ENCODE results near the gene TTLL5.

Gene TTLL5

DNA sequence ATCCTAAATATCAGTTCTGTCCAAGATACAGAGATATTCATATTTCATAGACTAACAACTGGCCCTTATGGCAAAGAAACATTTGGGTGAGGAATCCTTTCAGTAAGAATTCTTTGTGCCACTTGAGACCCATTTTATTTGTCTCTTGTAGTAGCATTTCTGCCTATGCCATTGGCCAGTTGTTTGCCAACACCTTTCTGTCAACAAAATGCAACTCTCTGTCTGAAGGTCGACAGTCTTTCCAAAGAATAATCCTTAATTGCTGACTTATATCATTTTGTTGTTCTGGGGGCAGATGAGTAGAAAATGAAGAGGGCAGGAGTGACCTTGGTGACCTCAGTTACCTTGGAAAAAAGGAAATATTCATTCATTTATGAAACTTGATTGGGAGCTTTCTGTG, 335.4 kb downstream of the TTLL5 start:
- H3K36me3 ChIP-seq (ENCODE audit: insufficient read depth), result no peaks in the 10 kb centered on the region
- H4K20me1 ChIP-seq (ENCODE audit: insufficient read depth), result no peaks in the 10 kb centered on the region
- TF ChIP-seq, protein P1, sequence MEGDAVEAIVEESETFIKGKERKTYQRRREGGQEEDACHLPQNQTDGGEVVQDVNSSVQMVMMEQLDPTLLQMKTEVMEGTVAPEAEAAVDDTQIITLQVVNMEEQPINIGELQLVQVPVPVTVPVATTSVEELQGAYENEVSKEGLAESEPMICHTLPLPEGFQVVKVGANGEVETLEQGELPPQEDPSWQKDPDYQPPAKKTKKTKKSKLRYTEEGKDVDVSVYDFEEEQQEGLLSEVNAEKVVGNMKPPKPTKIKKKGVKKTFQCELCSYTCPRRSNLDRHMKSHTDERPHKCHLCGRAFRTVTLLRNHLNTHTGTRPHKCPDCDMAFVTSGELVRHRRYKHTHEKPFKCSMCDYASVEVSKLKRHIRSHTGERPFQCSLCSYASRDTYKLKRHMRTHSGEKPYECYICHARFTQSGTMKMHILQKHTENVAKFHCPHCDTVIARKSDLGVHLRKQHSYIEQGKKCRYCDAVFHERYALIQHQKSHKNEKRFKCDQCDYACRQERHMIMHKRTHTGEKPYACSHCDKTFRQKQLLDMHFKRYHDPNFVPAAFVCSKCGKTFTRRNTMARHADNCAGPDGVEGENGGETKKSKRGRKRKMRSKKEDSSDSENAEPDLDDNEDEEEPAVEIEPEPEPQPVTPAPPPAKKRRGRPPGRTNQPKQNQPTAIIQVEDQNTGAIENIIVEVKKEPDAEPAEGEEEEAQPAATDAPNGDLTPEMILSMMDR (conservative IDR thresholded peaks at IDR 0.05; ENCODE audit: low read depth, low read length), result no peak
- no peak overlapping the region for H3K4me3 ChIP-seq (IDR thresholded peaks at IDR 0.05; ENCODE audit: insufficient read depth, low read depth, low read length)
- H3K27ac ChIP-seq, result no peak overlapping the region
- no peaks in the 10 kb centered on the region for H3K79me2 ChIP-seq (ENCODE audit: insufficient read depth, low read depth)
- no peak overlapping the region for H2AFZ ChIP-seq (ENCODE audit: low read depth)
- no peak overlapping the region for H3K4me2 ChIP-seq
- H3K4me1 ChIP-seq (ENCODE audit: low read depth, poor library complexity, severe bottlenecking), result peaks cover 12% of the 10 kb centered on the region
- H3K9ac ChIP-seq, result no peak overlapping the region
- no peaks in the 10 kb centered on the region for H3K27me3 ChIP-seq (ENCODE audit: insufficient read depth, low read depth)

DNA sequence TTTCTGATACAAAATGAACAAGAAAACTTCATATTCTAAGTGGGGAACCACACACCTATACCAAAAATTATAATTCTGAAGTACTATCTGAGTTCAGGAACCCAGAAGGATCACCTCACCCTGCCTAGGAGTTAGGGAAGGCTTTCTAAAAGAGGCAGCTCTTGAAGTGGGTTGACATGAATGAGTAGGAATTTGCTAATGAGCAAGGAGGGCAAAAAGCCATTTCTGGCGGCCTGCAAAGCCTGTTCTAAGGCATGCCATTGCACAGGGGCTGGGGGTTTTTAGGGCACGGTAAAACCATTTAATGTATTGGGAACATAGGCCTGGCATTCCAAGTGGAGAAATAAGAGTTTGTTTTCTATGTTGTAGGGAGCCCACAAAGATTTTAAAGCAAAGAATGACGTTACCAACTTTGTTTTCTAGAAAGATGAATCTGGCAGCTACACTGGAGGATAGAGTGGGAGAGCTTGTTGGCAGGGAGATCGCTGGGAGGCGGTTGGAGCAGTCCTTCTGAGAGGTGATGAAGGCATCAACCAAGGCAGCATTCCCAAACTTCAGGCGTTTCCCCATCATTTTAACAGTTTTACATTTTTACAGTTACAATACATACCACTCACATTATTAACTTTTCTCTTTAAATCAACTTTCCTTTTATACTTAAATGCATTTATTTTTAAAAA, 338.6 kb downstream of the TTLL5 start:
- no peaks in the 10 kb centered on the region for H3K36me3 ChIP-seq (ENCODE audit: insufficient read depth)
- H3K4me1 ChIP-seq (ENCODE audit: low read depth, poor library complexity, severe bottlenecking), result no peaks in the 10 kb centered on the region
- no peak overlapping the region for H3K27ac ChIP-seq
- no peak overlapping the region for H3K4me3 ChIP-seq (IDR thresholded peaks at IDR 0.05; ENCODE audit: insufficient read depth, low read depth, low read length)
- no peak overlapping the region for H2AFZ ChIP-seq (ENCODE audit: low read depth)
- H3K79me2 ChIP-seq (ENCODE audit: insufficient read depth, low read depth), result no peaks in the 10 kb centered on the region
- H3K4me2 ChIP-seq, result no peak overlapping the region
- H3K27me3 ChIP-seq (ENCODE audit: insufficient read depth, low read depth), result no peaks in the 10 kb centered on the region
- TF ChIP-seq, protein P1 (conservative IDR thresholded peaks at IDR 0.05; ENCODE audit: low read depth, low read length), result no peak
- no peak overlapping the region for H3K9ac ChIP-seq
- H4K20me1 ChIP-seq (ENCODE audit: insufficient read depth), result no peaks in the 10 kb centered on the region

DNA sequence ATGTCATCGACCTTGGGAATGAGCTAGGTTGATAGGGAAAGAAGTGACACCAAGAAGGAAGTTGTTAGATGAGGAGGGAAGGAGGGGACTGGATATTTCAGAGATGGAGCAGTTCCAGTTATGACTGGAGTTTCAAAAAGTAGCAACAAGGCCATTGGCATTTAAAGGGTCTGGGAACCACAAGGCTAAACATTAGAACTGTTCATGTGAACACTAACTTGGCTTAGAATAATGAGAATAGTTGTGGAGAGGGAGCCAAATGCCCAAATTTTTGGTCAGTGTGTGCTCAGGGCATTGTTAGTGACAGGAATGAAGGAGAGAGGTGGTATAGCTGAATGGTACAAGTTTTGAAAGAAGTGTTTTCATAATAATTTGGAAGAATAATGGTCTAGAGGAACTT, 341.3 kb downstream of the TTLL5 start:
- Histone ChIP-seq H3K27ac (no peak overlapping the region), H3K4me3 (IDR thresholded peaks at IDR 0.05; ENCODE audit: insufficient read depth, low read depth, low read length) (no peak overlapping the region), H3K4me2 (no peak overlapping the region), H3K4me1 (ENCODE audit: low read depth, poor library complexity, severe bottlenecking) (no peaks in the 10 kb centered on the region), H3K79me2 (ENCODE audit: insufficient read depth, low read depth) (no peaks in the 10 kb centered on the region), H3K27me3 (ENCODE audit: insufficient read depth, low read depth) (no peaks in the 10 kb centered on the region), H3K9ac (no peak overlapping the region), H3K36me3 (ENCODE audit: insufficient read depth) (no peaks in the 10 kb centered on the region), H2AFZ (ENCODE audit: low read depth) (no peak overlapping the region), H4K20me1 (ENCODE audit: insufficient read depth) (no peaks in the 10 kb centered on the region)
- TF ChIP-seq, protein P1 (conservative IDR thresholded peaks at IDR 0.05; ENCODE audit: low read depth, low read length), result no peak

Measured in KMS-11 (cell line).